Lower lobe of right lung (tissue), 2 donors: ENCODE measurements around the gene PLEKHG2. TPM values are rescaled to one million over a fixed set of nuclear protein-coding genes. Genes with fewer than 3 reads are reported as not detected.

Experiments used
- ATAC-seq, 2 donors: fragments of 200-7000 bp; cut with Tn5 transposase; one replicate each; pipeline ENCODE4 v1.9.1; 2020 to 2022; ENCODE audit warnings: mild to moderate bottlenecking in 2 of 2, moderate library complexity in 2 of 2
- DNase-seq: peaks from one replicate; pipeline ENCODE4 v3.0.0-alpha.2; 2020
- H3K27ac ChIP-seq: fragments of 200-600 bp; one replicate; pipeline ENCODE4 v1.8.0; 2022
- H3K27me3 ChIP-seq: fragments of 200-600 bp; one replicate; pipeline ENCODE4 v1.8.0; 2022; ENCODE audit warnings: low read depth
- H3K36me3 ChIP-seq: fragments of 200-600 bp; one replicate; pipeline ENCODE4 v1.8.0; 2022; ENCODE audit warnings: mild to moderate bottlenecking
- H3K4me1 ChIP-seq: fragments of 200-600 bp; one replicate; pipeline ENCODE4 v1.8.0; 2022
- H3K4me3 ChIP-seq: fragments of 200-600 bp; one replicate; pipeline ENCODE4 v1.8.0; 2022; ENCODE audit warnings: mild to moderate bottlenecking
- H3K9me3 ChIP-seq: fragments of 200-600 bp; one replicate; pipeline ENCODE4 v1.8.0; 2022
- CTCF ChIP-seq: fragments of 200-600 bp; IDR thresholded peaks from one replicate; pipeline ENCODE4 v1.8.0; 2022; ENCODE audit warnings: antibody characterized with exemption, mild to moderate bottlenecking
- intact Hi-C: fragments of 100-400 bp; cut with DNase I; formaldehyde crosslinking; loops from one replicate; pipeline ENCODE4 v1.11.0; 2022
- total RNA-seq: library from RNA; stranded (reverse); fragmentation: NEBNext Ultra II Directional; extraction: Animal tissue kit (Norgen Biotek cat#: 25700); gene quantifications from one replicate; pipeline ENCODE4 v1.2.1, GENCODE V29; 2021
- donor health status: DM: no; HTN: yes; CAD: no; lungs with severe emphysema.

PLEKHG2 gene
- total RNA-seq, 1 donor from 2014 or later = 24.7 TPM

GRCh38 chr19:39400061-39400460, 12.4 kb upstream of the PLEKHG2 start:
- Histone ChIP-seq H3K4me1 (peaks cover 60% of the 10 kb centered on the region), H3K27ac (peak overlapping the region; percentile 88), H3K4me3 (no peak overlapping the region), H3K36me3 (peaks cover 22% of the 10 kb centered on the region), H3K9me3 (no peaks in the 10 kb centered on the region), H3K27me3 (no peaks in the 10 kb centered on the region)
- intact Hi-C loops = no loop called here
- TF ChIP-seq CTCF = no peak
- ATAC-seq (no peak), DNase-seq (no peak)

GRCh38 chr19:39401070-39401548, 11.4 kb upstream of the PLEKHG2 start:
- no peak for TF ChIP-seq CTCF
- no peaks in the 10 kb centered on the region for H3K9me3 ChIP-seq
- ATAC-seq (no peak), DNase-seq (no peak)
- H3K4me1 ChIP-seq = peaks cover 70% of the 10 kb centered on the region
- intact Hi-C loops = no loop called here
- no peak overlapping the region for H3K4me3 ChIP-seq
- peak overlapping the region; percentile 100 for H3K27ac ChIP-seq
- peaks cover 13% of the 10 kb centered on the region for H3K36me3 ChIP-seq
- no peaks in the 10 kb centered on the region for H3K27me3 ChIP-seq

GRCh38 chr19:39401549-39402345, 10.7 kb upstream of the PLEKHG2 start:
- intact Hi-C loops = no loop called here
- DNase-seq (peak; percentile 82), ATAC-seq (peak in 1 of 2 donors; percentile 0)
- Histone ChIP-seq H3K9me3 (no peaks in the 10 kb centered on the region), H3K4me3 (peak overlapping the region; percentile 61), H3K36me3 (peaks cover 6% of the 10 kb centered on the region), H3K4me1 (peaks cover 70% of the 10 kb centered on the region), H3K27me3 (no peaks in the 10 kb centered on the region), H3K27ac (peak overlapping the region; percentile 100)
- no peak for TF ChIP-seq CTCF

GRCh38 chr19:39402346-39403300, 9.8 kb upstream of the PLEKHG2 start:
- ATAC-seq (peak; percentile 47 to 68), DNase-seq (peak; percentile 96)
- Histone ChIP-seq H3K4me3 (peak overlapping the region; percentile 61), H3K27ac (peak overlapping the region; percentile 100), H3K27me3 (no peaks in the 10 kb centered on the region), H3K4me1 (peaks cover 65% of the 10 kb centered on the region), H3K9me3 (no peaks in the 10 kb centered on the region), H3K36me3 (peaks cover 3% of the 10 kb centered on the region)
- intact Hi-C loops = no loop called here
- no peak for TF ChIP-seq CTCF
